Measurements from ENCODE around the gene SREBF1. TPM values are rescaled to one million over a fixed set of nuclear protein-coding genes. Genes with fewer than 3 reads are reported as not detected.

The SREBF1 gene
- total RNA-seq, 1 experiment from 2014 or later: 298 TPM

GRCh38 chr17:17789828-17790636 is 46.8 kb downstream of the SREBF1 start:
- Histone ChIP-seq H2AFZ (ENCODE audit: low read depth, low read length, poor library complexity, severe bottlenecking) (no peak overlapping the region), H3K9me3 (ENCODE audit: control insufficient read depth in 1 of 2, insufficient read depth in 1 of 2, low read depth in 1 of 2, low read length in 2 of 2) (no peaks in the 10 kb centered on the region), H3K4me3 (replicated peaks in 1 of 2; ENCODE audit: low read depth in 1 of 2, low read length in 2 of 2) (no peak overlapping the region), H4K20me1 (ENCODE audit: insufficient read depth) (no peaks in the 10 kb centered on the region), H3K4me2 (ENCODE audit: low read length) (no peak overlapping the region), H3K4me1 (ENCODE audit: control insufficient read depth in 1 of 2, insufficient read depth in 2 of 2, low read length in 2 of 2) (peaks cover 13 to 16% of the 10 kb centered on the region in 2 experiments), H3K27ac (ENCODE audit: low read depth, low read length) (no peak overlapping the region), H3K9me2 (ENCODE audit: insufficient read depth) (no peaks in the 10 kb centered on the region), H3K27me3 (ENCODE audit: insufficient read depth, low read length) (no peaks in the 10 kb centered on the region), H3K9ac (ENCODE audit: low read length) (no peak overlapping the region), H3K79me2 (ENCODE audit: insufficient read depth, low read length) (peaks cover 33% of the 10 kb centered on the region), H3K36me3 (ENCODE audit: control insufficient read depth in 1 of 2, insufficient read depth in 2 of 2, low read length in 2 of 2) (no peaks in the 10 kb centered on the region; a peak in 2 of 4 replicates)
- CTCF ChIA-PET: no interaction called here
- POLR2A ChIA-PET: interaction anchor here (1.0 kb wide), 1 partner anchor 98 kb away, joined by 4 read pairs; no protein-coding TSS in a partner anchor
- ATAC-seq (no peak), DNase-seq (ENCODE audit: low read depth, low spot score) (no peak)
- no TSS peak for BruUV-seq (replicated peaks)
- RAD21 ChIA-PET (ENCODE audit: low non-redundant PET in 1 of 2, low total read pairs in 2 of 2, uncharacterized antibody in 2 of 2, unreplicated experiment in 2 of 2): no interaction called here
- intact Hi-C loops (cut with micrococcal nuclease): loop anchor here (10.0 kb wide), 1 partner anchor 105 kb away; the partner anchor contains the start of gene RAI1
- TF ChIP-seq CTCF (IDR thresholded peaks at IDR 0.05 in 2 of 3, conservative IDR thresholded peaks at IDR 0.05 in 1 of 3; ENCODE audit: borderline replicate concordance in 1 of 3, insufficient read depth in 1 of 3, low read depth in 2 of 3, low read length in 2 of 3) (no peak), ZBTB33 (IDR thresholded peaks at IDR 0.05; ENCODE audit: extremely low read depth, insufficient replicate concordance, low read length) (no peak), CBX3 (IDR thresholded peaks at IDR 0.05; ENCODE audit: low read depth) (no peak), ZNF274 (IDR thresholded peaks at IDR 0.05; ENCODE audit: low read depth, low read length) (no peak), SRF (IDR thresholded peaks at IDR 0.05; ENCODE audit: low read depth) (no peak), EZH2 (IDR thresholded peaks at IDR 0.05) (no peak), POLR2AphosphoS5 (IDR thresholded peaks at IDR 0.05; ENCODE audit: low read depth, low read length) (no peak), SP1 (IDR thresholded peaks at IDR 0.05; ENCODE audit: low read depth) (no peak), ELF1 (IDR thresholded peaks at IDR 0.05; ENCODE audit: borderline replicate concordance, low read depth) (no peak), SIN3A (IDR thresholded peaks at IDR 0.05; ENCODE audit: low read depth) (no peak), FOSL1 (IDR thresholded peaks at IDR 0.05; ENCODE audit: low read depth) (no peak), YY1 (IDR thresholded peaks at IDR 0.05; ENCODE audit: extremely low read depth, insufficient replicate concordance, low read depth, low read length) (no peak), ATF3 (IDR thresholded peaks at IDR 0.05) (no peak), ZFX (IDR thresholded peaks at IDR 0.05) (no peak), REST (IDR thresholded peaks at IDR 0.05; ENCODE audit: low read depth) (no peak), EZH2phosphoT487 (IDR thresholded peaks at IDR 0.05; ENCODE audit: borderline replicate concordance) (no peak), MAX (IDR thresholded peaks at IDR 0.05) (no peak)

Data from HCT116 (cell line).